K562 (cell line): ENCODE data around the gene HOXB8. TPM values are rescaled to one million over a fixed set of nuclear protein-coding genes. Genes with fewer than 3 reads are reported as not detected.

Experiments used
- ATAC-seq: fragments of 200-7000 bp; cut with Tn5 transposase; 3 replicates; pipeline ENCODE4 v1.9.1; 2020; ENCODE audit warnings: moderate library complexity
- BruUV-seq: library from RNA; stranded (reverse); fragments of 400-500 nt; replicated peaks from 2 replicates; lab custom pipeline; 2021; lab: Mats Ljungman, UMichigan
- CTCF ChIA-PET: fragments of 300-600 bp; formaldehyde crosslinking; extraction: SDS; loops from one replicate; lab custom pipeline; 2021; ENCODE audit warnings: low intra/inter-chr PET ratio; lab: Yijun Ruan, JAX
- POLR2A ChIA-PET: fragments of 300-600, 350-650 bp; sonication (Branson Sonifier 250); formaldehyde crosslinking; extraction: SDS; loops from one replicate; lab custom pipeline; 2021; ENCODE audit warnings: antibody characterized with exemption, inconsistent platforms; lab: Yijun Ruan, JAX
- DNase-seq, 4 experiments: peaks; one replicate each; pipeline versions ENCODE4 v3.0.0 to v3.0.0-alpha.2; 2011 to 2018; ENCODE audit warnings: low spot score in 3 of 4, mixed read lengths in 3 of 4; ENCODE audit errors: extremely low read depth in 1 of 4
- FAIRE-seq: peaks from 2 replicates; lab custom pipeline; 2011; peaks lifted over from hg19 to GRCh38; lab: Jason Lieb, UNC
- H2AFZ ChIP-seq: 2 replicates; pipeline ENCODE4 v1.6.0; 2011; ENCODE audit warnings: low read depth, low read length, control low read depth, inconsistent platforms
- H3K27ac ChIP-seq: fragments of 200-600 bp; 3 replicates; pipeline ENCODE4 v1.8.0; 2011; ENCODE audit warnings: low read depth, mild to moderate bottlenecking, control low read depth, inconsistent platforms, low read length, moderate library complexity, mixed read lengths; ENCODE audit errors: extremely low read depth
- H3K27me3 ChIP-seq, 2 experiments: fragments of 300-600 bp in 1 of 2; 2 replicates in 1 of 2; 3 replicates in 1 of 2; pipeline versions ENCODE4 v1.6.0 to v1.8.0; 2011; ENCODE audit warnings: inconsistent platforms in 2 of 2, low read length in 2 of 2, mild to moderate bottlenecking in 1 of 2, mixed read lengths in 1 of 2, moderate library complexity in 1 of 2; ENCODE audit not compliant: control insufficient read depth in 2 of 2, insufficient read depth in 2 of 2
- H3K36me3 ChIP-seq: fragments of 300-600 bp; 3 replicates; pipeline ENCODE4 v1.8.0; 2011; ENCODE audit warnings: mild to moderate bottlenecking, low read length, inconsistent platforms; ENCODE audit not compliant: control insufficient read depth, insufficient read depth
- H3K4me1 ChIP-seq, 2 experiments: fragments of 200-600 bp in 1 of 2; replicated peaks in 1 of 2; 2 replicates in 1 of 2; 3 replicates in 1 of 2; pipeline versions ENCODE4 v1.5.1 to v1.8.0; 2011; ENCODE audit warnings: inconsistent platforms in 2 of 2, low read length in 2 of 2, mild to moderate bottlenecking in 1 of 2, mixed read lengths in 1 of 2, moderate library complexity in 1 of 2; ENCODE audit not compliant: control insufficient read depth in 2 of 2, insufficient read depth in 2 of 2
- H3K4me2 ChIP-seq: 2 replicates; pipeline ENCODE4 v1.6.1; 2011; ENCODE audit warnings: low read length, control low read depth, inconsistent platforms, mixed read lengths; ENCODE audit not compliant: insufficient read depth
- H3K4me3 ChIP-seq: fragments of 200-600 bp; sonication (generic), shearing (Covaris generic); 2 replicates; pipeline ENCODE4 v1.5.1; 2016; ENCODE audit warnings: control low read depth, inconsistent platforms
- H3K79me2 ChIP-seq: fragments of 200-600 bp; 3 replicates; pipeline ENCODE4 v1.8.0; 2011; ENCODE audit warnings: low read length, inconsistent platforms; ENCODE audit not compliant: control insufficient read depth, insufficient read depth
- H3K9ac ChIP-seq, 2 experiments: 2 replicates each; pipeline versions ENCODE4 v1.6.0 to v1.6.1; 2011; ENCODE audit warnings: low read depth in 2 of 2, low read length in 2 of 2, control low read depth in 1 of 2, inconsistent platforms in 1 of 2, mild to moderate bottlenecking in 1 of 2, mixed read lengths in 1 of 2; ENCODE audit not compliant: insufficient read depth in 1 of 2
- H3K9me1 ChIP-seq: one replicate; pipeline ENCODE4 v1.6.0; 2011; ENCODE audit warnings: inconsistent platforms, mild to moderate bottlenecking, low read length, moderate library complexity; ENCODE audit not compliant: control insufficient read depth, insufficient read depth
- H3K9me3 ChIP-seq: replicated peaks from 2 replicates; pipeline ENCODE4 v1.5.1; 2011; ENCODE audit warnings: low read depth, low read length, inconsistent platforms; ENCODE audit not compliant: control insufficient read depth, insufficient read depth
- H4K20me1 ChIP-seq: replicated peaks from 2 replicates; pipeline ENCODE4 v1.6.1; 2011; ENCODE audit warnings: low read length, inconsistent platforms, mixed read lengths; ENCODE audit not compliant: control insufficient read depth, insufficient read depth
- CHD7 ChIP-seq: fragments of 200-600 bp; sonication (generic); IDR thresholded peaks from one replicate; pipeline ENCODE4 v1.6.1; 2012; ENCODE audit warnings: mild to moderate bottlenecking, low read depth, low read length, inconsistent platforms
- GATA2 ChIP-seq: sonication (generic); formaldehyde crosslinking; IDR thresholded peaks from 2 replicates; pipeline ENCODE4 v1.4.0; 2020; ENCODE audit warnings: mild to moderate bottlenecking, missing genetic modification reagents
- HIVEP1 ChIP-seq: fragments of 250-450 bp; sonication (Bioruptor Pico); IDR thresholded peaks from 2 replicates; pipeline ENCODE4 v1.4.0; 2020; ENCODE audit warnings: mild to moderate bottlenecking
- PML ChIP-seq: IDR thresholded peaks from 2 replicates; pipeline ENCODE4 v1.6.1; 2012; ENCODE audit warnings: low read length, inconsistent platforms
- TFAP4 ChIP-seq: sonication (generic); formaldehyde crosslinking; IDR thresholded peaks from 2 replicates; pipeline ENCODE4 v1.8.0; 2022; ENCODE audit warnings: missing genetic modification reagents, mild to moderate bottlenecking, moderate library complexity, borderline replicate concordance
- WGBS: fragments of 100-300 bp; shearing (Covaris generic); methylation state at CpG from one replicate; pipeline ENCODE4 v1.1.6; 2016; ENCODE audit warnings: low coverage, mixed read lengths; ENCODE audit not compliant: insufficient coverage; ENCODE audit errors: missing lambda C conversion rate; 5-methylcytosine and 5-hydroxymethylcytosine counted together
- in situ Hi-C: fragments of 300-500 bp; cut with MboI; formaldehyde crosslinking; loops from 4 replicates; pipeline ENCODE4 v1.15.0; 2018; ENCODE audit warnings: inconsistent platforms, mixed read lengths
- intact Hi-C: fragments of 100-400 bp; cut with micrococcal nuclease; formaldehyde crosslinking; loops from 2 replicates; pipeline ENCODE4 v1.14.2; 2022
- polyA plus RNA-seq, 8 experiments: library from polyadenylated mRNA; depleted of rRNA in 4 of 8; stranded (reverse) in 5 of 8; unstranded in 3 of 8; fragments of >200 nt; fragmentation: Nextera tagmentation in 2 of 8; fragmentation: Illumina TruSeq in 1 of 8; extraction: Ambion mirVana in 2 of 8; extraction: Trizol in 1 of 8; gene quantifications; 2 replicates each; pipeline versions ENCODE4 v1.2.1 to v1.2.3, GENCODE V29; 2011 to 2014; ENCODE audit warnings: inconsistent platforms in 1 of 8, missing spikeins in 1 of 8
- total RNA-seq, 7 experiments: library from RNA; depleted of rRNA in 6 of 7; stranded (reverse); fragments of >200 nt in 6 of 7; fragmentation: Illumina TruSeq in 2 of 7; extraction: Trizol in 2 of 7; gene quantifications; 2 replicates each; pipeline versions ENCODE4 v1.2.1 to v1.2.3, GENCODE V29; 2011 to 2021; ENCODE audit warnings: low replicate concordance in 1 of 7

Gene HOXB8
- total and polyA plus RNA-seq, 9 of the 15 experiments (the other 6 are each of a cell fraction or from before 2014, with no cell fraction given): 0.52 to 23.8 (median 3.6) TPM

- H2AFZ ChIP-seq: peak within 1 kb of the TSS; percentile 61; the same call in 1 of the 2 replicates
- DNase-seq (peak; percentile 87 to 95 (median 90)), FAIRE-seq (peak; percentile 69), ATAC-seq (peak; percentile 50)
- H3K4me2 ChIP-seq: peak within 1 kb of the TSS; percentile 93
- peaks cover 98% of the 10 kb centered on the region for H3K79me2 ChIP-seq
- under 1% methylated on average over 37 of the region's 58 CpGs for WGBS
- H4K20me1 ChIP-seq: no peaks in the 10 kb centered on the region
- H3K27ac ChIP-seq: peak within 1 kb of the TSS; percentile 95
- H3K9ac ChIP-seq: peak within 1 kb of the TSS; percentile 95 to 97
- peak within 1 kb of the TSS; percentile 71 for H3K4me3 ChIP-seq
- ChIA-PET CTCF (interaction anchor here (0.6 kb wide), 1 partner anchor 12 kb away, joined by 3 read pairs; no protein-coding TSS in a partner anchor), POLR2A (interaction anchor here (0.6 to 1.2 kb wide), 5 partner anchors 15 to 75 kb away, joined by 3 to 5 read pairs (median 3); partner anchors contain the start of gene HOXB5)
- in situ Hi-C loops (no loop called here), intact Hi-C loops (no loop called here)
- H3K27me3 ChIP-seq: no peaks in the 10 kb centered on the region
- no peaks in the 10 kb centered on the region for H3K9me3 ChIP-seq
- no TSS peak for BruUV-seq
- H3K4me1 ChIP-seq: peaks cover 43 to 53% of the 10 kb centered on the region in 2 experiments
- H3K36me3 ChIP-seq: peaks cover 32% of the 10 kb centered on the region; the same call in 2 of the 3 replicates
- H3K9me1 ChIP-seq: no peaks in the 10 kb centered on the region
- TF ChIP-seq GATA2 (0 out of 2 replicates have a peak, but pooled peaks have one; percentile 31), CHD7 (no peak), PML (peak; percentile 42; the same call in 1 of the 2 replicates), TFAP4 (CRISPR knock-in tag) (no peak), HIVEP1 (CRISPR knock-in tag) (0 out of 2 replicates have a peak, but pooled peaks have one; percentile 34)
Observed at GRCh38 chr17:48577946-48578615, 37.0 kb downstream of the HOXB8 start, which contains the start of gene HOXB4. Gene HOXB4 (minus strand): TSS chr17:48578350. CDS start chr17:48578319, 31 bp downstream.
